Measurements from ENCODE around the gene ENO2.
"Not testable (repeated sequence)": the region's sequence is repeated elsewhere in the genome, so short reads cannot be mapped to it uniquely, and the experiment has no call there.

The ENO2 gene

GRCh38 chr12:6899837-6900519 lies 14.4 kb upstream of the ENO2 start:
- H3K27me3 Mint-ChIP-seq = no peaks in the 10 kb centered on the region

DNA sequence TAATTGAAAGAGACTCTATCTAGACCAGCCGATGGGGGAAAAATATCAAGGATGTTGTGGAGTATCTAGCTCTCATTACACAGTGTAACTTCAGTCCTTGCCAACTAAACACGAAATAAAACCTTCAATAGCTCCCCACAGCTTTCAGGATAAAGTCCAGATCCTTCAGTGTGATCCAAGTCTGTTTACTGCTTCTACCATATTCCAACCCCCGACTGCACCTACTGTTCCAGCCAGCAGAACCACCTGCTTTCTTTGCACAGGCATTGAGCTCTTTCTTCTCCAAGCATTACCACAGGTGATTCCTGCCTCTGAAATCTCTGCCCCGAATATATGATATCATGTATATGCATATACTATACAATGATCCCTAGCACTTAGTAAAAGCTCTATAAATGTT lies 11.9 kb upstream of the ENO2 start:
- Mint-ChIP-seq H3K36me3 (no peaks in the 10 kb centered on the region), H3K4me1 (peaks cover 8% of the 10 kb centered on the region), H3K27ac (no peak overlapping the region), H3K9me3 (no peaks in the 10 kb centered on the region), H3K27me3 (no peaks in the 10 kb centered on the region), H3K4me3 (no peak overlapping the region)

More at GRCh38 chr12:6899837-6900519, 14.4 kb upstream of the ENO2 start:
- H3K36me3 Mint-ChIP-seq = no peaks in the 10 kb centered on the region
- no peak overlapping the region for H3K27ac Mint-ChIP-seq
- no peak overlapping the region for H3K4me3 Mint-ChIP-seq
- peaks cover 8% of the 10 kb centered on the region for H3K4me1 Mint-ChIP-seq
- no peaks in the 10 kb centered on the region for H3K9me3 Mint-ChIP-seq

- no peaks in the 10 kb centered on the region for H3K36me3 Mint-ChIP-seq
- no peaks in the 10 kb centered on the region for H3K9me3 Mint-ChIP-seq
- no peaks in the 10 kb centered on the region for H3K27me3 Mint-ChIP-seq
- peaks cover 8% of the 10 kb centered on the region for H3K4me1 Mint-ChIP-seq
- H3K27ac Mint-ChIP-seq = no peak overlapping the region
- no peak overlapping the region for H3K4me3 Mint-ChIP-seq
Measured at GRCh38 chr12:6903722-6904121, 10.7 kb upstream of the ENO2 start.

- no peaks in the 10 kb centered on the region for H3K36me3 Mint-ChIP-seq
- H3K4me1 Mint-ChIP-seq = peaks cover 5% of the 10 kb centered on the region
- H3K27me3 Mint-ChIP-seq = no peaks in the 10 kb centered on the region
- H3K9me3 Mint-ChIP-seq = no peaks in the 10 kb centered on the region
- H3K27ac Mint-ChIP-seq = no peak within 1 kb of the TSS
- no peak within 1 kb of the TSS for H3K4me3 Mint-ChIP-seq
Measured at GRCh38 chr12:6904280-6905276, 9.8 kb upstream of the ENO2 start, which contains the start of gene LRRC23. Gene LRRC23 (plus strand): TSS chr12:6904822. CDS start chr12:6905634, 812 bp downstream.

- peaks cover 3% of the 10 kb centered on the region for H3K4me1 Mint-ChIP-seq
- H3K9me3 Mint-ChIP-seq = no peaks in the 10 kb centered on the region
- H3K4me3 Mint-ChIP-seq = no peak overlapping the region
- no peak overlapping the region for H3K27ac Mint-ChIP-seq
- H3K36me3 Mint-ChIP-seq = no peaks in the 10 kb centered on the region
- no peaks in the 10 kb centered on the region for H3K27me3 Mint-ChIP-seq
Measured at GRCh38 chr12:6905414-6906040, 8.9 kb upstream of the ENO2 start.

- H3K9me3 Mint-ChIP-seq, H3K4me3 Mint-ChIP-seq, H3K36me3 Mint-ChIP-seq, H3K27ac Mint-ChIP-seq, H3K27me3 Mint-ChIP-seq, H3K4me1 Mint-ChIP-seq: not testable (repeated sequence)
Measured at GRCh38 chr12:6908141-6908540, 6.2 kb upstream of the ENO2 start.

GRCh38 chr12:6909421-6910145 lies 4.8 kb upstream of the ENO2 start:
- no peaks in the 10 kb centered on the region for H3K27me3 Mint-ChIP-seq
- no peak overlapping the region for H3K27ac Mint-ChIP-seq
- H3K36me3 Mint-ChIP-seq = no peaks in the 10 kb centered on the region
- no peak overlapping the region for H3K4me3 Mint-ChIP-seq
- H3K4me1 Mint-ChIP-seq = peaks cover 15% of the 10 kb centered on the region
- H3K9me3 Mint-ChIP-seq = no peaks in the 10 kb centered on the region

DNA sequence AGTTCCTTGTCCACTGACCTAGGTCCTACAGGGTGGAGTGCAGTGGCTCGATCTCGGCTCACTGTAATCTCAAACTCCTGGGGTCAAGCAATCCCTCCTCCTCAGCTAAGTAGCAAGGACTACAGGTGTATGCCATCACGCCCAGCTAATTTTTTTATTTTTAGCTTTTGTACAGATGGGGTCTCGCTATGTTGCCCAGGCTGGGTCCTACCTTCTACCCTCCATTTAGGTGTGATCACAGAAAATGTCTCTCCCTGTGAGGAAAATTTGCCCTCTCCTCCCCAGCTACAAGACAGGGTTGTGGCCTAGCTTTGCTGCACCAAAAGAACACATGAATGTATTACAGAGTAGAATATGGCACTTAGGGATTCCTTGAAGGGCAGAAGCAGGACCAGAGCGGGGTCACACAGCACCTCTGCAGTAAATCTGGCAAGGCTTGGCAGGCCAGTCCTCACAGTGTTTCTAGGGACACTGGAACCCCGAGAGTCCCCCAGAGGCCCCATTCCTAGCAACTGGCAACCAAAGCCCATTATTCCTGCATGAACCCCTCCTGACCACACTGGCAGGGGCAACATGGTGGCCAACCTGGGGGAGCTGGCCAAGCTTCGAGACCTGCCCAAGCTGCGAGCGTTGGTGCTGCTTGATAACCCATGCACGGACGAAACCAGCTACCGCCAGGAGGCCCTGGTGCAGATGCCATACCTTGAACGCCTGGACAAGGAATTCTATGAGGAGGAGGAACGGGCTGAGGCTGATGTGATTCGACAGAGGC lies 2.0 kb upstream of the ENO2 start:
- peak overlapping the region; percentile 56 for H3K4me3 Mint-ChIP-seq
- no peaks in the 10 kb centered on the region for H3K9me3 Mint-ChIP-seq
- H3K27me3 Mint-ChIP-seq = no peaks in the 10 kb centered on the region
- H3K27ac Mint-ChIP-seq = peak overlapping the region; percentile 77
- H3K4me1 Mint-ChIP-seq = peaks cover 38% of the 10 kb centered on the region
- H3K36me3 Mint-ChIP-seq = no peaks in the 10 kb centered on the region

DNA sequence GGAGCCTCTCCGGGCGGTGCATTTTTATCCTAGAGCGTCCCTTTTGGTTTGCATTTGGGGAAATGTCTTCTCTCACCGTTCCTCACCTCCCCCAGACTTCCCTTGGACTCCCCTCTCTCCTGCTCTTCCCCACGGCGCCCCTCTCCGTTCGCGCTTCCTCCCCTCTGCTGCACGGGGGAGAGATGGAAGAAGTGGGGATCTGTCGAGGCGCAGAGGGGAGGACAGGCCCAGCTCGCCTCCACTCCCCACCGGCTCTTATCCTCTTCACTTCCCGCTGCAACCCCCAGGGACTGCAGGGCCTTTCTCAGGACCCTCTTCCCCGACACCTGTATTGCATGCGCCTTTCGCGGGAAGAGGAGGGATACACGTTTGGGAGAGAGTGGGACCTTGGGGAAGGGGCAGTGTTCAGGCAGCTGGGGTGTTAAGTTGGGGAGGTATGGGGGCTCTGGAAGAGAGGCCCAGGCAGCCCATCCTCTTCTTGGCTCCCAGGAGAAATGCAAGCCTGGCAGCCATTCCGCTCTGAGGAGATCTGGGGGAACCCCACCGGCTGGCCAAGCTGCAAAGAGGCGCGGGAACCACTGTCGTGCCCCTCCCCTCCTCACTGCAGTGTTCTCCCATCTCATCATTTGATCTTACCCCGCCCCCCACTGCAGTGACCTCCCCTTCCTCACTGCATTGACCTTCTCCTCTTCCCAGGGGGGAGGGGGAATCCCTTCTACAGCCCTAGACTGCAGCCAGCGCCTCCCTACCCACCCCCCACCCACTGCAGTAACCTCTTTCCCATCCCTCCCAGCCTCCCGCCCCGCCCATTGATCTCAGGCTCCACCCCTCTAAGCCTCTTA lies 788 bp downstream of the ENO2 start:
- Mint-ChIP-seq H3K27ac (peak overlapping the region; percentile 95), H3K36me3 (no peaks in the 10 kb centered on the region), H3K27me3 (no peaks in the 10 kb centered on the region), H3K9me3 (no peaks in the 10 kb centered on the region), H3K4me3 (peak overlapping the region; percentile 95), H3K4me1 (peaks cover 38% of the 10 kb centered on the region)

DNA sequence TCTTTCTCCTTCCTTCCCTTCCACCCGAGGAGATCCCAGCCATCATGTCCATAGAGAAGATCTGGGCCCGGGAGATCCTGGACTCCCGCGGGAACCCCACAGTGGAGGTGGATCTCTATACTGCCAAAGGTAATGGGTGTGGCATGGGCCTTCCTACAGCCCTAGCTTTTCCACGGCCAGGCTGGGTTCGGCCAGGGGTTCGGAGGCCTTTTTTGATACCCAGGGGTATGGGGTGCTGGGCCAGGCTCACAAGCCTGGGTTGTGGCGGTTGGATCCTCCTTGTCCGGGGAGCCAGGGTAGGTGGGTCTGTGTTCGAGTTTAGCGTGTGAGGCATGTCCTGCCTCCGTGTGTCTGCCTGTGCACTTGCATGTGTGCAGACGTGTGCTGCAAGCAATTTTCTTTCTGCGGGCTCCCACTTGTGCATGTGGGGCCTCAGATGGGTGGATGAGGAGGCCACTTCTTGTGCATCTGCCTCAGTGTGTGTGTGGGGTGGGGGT lies 1.5 kb downstream of the ENO2 start:
- Mint-ChIP-seq H3K4me3 (peak overlapping the region; percentile 95), H3K27me3 (no peaks in the 10 kb centered on the region), H3K27ac (peak overlapping the region; percentile 51), H3K9me3 (no peaks in the 10 kb centered on the region), H3K4me1 (peaks cover 38% of the 10 kb centered on the region), H3K36me3 (no peaks in the 10 kb centered on the region)

GRCh38 chr12:6916426-6917200 lies 2.2 kb downstream of the ENO2 start:
- Mint-ChIP-seq H3K4me3 (peak overlapping the region; percentile 95), H3K4me1 (peaks cover 38% of the 10 kb centered on the region), H3K9me3 (no peaks in the 10 kb centered on the region), H3K36me3 (no peaks in the 10 kb centered on the region), H3K27me3 (no peaks in the 10 kb centered on the region), H3K27ac (peak overlapping the region; percentile 68)

DNA sequence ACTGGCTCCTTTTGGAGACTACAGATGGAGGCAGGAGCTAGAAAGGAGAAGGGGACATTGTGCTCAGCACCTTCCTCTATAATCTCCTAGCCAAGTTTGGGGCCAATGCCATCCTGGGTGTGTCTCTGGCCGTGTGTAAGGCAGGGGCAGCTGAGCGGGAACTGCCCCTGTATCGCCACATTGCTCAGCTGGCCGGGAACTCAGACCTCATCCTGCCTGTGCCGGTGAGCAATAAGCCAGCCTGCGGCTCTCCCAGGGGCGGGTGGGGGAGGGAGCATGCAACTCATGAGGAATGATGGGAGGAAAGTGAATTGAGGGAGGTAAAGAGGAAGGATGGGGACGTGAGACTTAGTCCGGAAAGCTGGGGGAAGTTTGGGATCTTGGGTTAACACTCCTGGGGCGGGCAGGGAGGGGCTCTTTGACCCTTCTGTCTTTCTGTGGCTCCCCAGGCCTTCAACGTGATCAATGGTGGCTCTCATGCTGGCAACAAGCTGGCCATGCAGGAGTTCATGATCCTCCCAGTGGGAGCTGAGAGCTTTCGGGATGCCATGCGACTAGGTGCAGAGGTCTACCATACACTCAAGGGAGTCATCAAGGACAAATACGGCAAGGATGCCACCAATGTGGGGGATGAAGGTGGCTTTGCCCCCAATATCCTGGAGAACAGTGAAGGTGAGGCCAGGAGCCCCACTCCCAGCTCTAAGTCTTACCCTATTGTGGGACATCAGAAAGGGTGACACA lies 3.3 kb downstream of the ENO2 start:
- H3K27me3 Mint-ChIP-seq = no peaks in the 10 kb centered on the region
- peak overlapping the region; percentile 12 for H3K27ac Mint-ChIP-seq
- no peaks in the 10 kb centered on the region for H3K9me3 Mint-ChIP-seq
- H3K4me3 Mint-ChIP-seq = no peak overlapping the region
- no peaks in the 10 kb centered on the region for H3K36me3 Mint-ChIP-seq
- peaks cover 38% of the 10 kb centered on the region for H3K4me1 Mint-ChIP-seq

GRCh38 chr12:6919588-6919987 lies 5.2 kb downstream of the ENO2 start:
- Mint-ChIP-seq H3K27ac (peak overlapping the region; percentile 26), H3K27me3 (no peaks in the 10 kb centered on the region), H3K4me1 (peaks cover 29% of the 10 kb centered on the region), H3K9me3 (no peaks in the 10 kb centered on the region), H3K36me3 (no peaks in the 10 kb centered on the region), H3K4me3 (no peak overlapping the region)
